LoVo (cell line): ENCODE results near the gene LCAT.
A peak's percentile ranks its signal among the peaks of the same experiment; 100 is the strongest.
"Not testable (repeated sequence)": the region's sequence is repeated elsewhere in the genome, so short reads cannot be mapped to it uniquely, and the experiment has no call there.

ENCODE experiments used
- DNase-seq: peaks from one replicate; pipeline ENCODE4 v3.0.0-alpha.2; 2016; ENCODE audit warnings: low spot score

Gene LCAT

DNA sequence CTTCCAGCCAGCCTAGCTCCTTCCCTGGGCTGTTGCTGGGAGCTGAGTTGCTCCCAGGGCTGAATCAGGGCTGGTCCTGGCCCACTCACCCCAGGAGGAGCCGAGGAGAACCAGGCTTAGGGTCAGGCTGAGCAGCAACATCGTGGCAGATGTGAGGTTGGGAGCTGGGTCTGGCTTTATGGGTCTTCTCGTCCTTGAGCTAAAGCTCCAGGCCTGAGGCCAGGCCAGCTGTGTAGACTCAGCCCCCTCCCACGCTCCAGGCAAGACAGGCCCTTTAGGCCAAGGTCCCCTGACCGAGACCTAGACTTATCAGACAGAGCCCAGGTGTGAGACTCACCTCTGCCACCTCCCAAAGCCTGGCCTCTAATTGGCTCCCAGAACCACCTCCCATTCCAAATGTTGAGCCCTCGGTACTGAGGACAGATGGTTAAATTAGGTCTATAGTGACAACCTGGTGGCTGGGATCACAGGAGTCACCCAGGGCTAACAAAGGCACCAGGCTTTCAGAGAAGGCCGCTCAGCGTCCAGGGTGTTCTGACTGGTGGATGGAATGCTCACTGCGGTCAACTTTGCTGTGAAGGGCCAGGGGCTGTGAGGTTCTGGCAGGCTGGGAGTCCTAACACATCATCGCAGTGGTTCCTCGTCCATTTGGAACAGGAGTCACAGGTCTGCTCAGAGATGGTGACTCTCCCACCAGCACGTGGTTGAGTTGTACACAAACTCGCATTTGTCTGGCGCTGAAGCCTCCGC is 12.0 kb downstream of the LCAT start, which contains the start of gene CTRL:
Gene CTRL (minus strand): TSS at position 151 of the 750 bp plus-strand sequence. CDS start 10 bp downstream, at position 141.
- no peak for DNase-seq

GRCh38 chr16:67930678-67931211 is 13.2 kb downstream of the LCAT start:
- DNase-seq: no peak

DNA sequence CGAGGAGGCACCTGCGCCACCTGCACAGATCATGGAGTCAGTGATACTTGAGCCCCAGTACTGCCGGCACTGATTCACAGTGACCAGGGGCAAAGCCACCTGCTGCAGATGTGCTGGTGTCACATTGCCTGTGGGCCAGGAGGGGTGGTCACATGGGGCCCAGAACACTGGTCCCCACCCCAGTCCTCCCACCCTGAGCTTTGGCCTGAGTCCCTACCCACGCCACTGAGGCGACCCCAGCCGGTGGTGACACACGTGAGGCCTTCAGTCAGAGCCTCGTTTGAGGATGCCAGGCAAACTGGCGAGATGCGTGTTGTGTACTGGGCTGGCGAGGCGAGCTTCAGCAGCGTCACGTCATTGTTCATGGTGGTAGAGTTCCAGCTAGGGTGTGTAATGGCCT is 13.7 kb downstream of the LCAT start:
- DNase-seq: no peak

DNA sequence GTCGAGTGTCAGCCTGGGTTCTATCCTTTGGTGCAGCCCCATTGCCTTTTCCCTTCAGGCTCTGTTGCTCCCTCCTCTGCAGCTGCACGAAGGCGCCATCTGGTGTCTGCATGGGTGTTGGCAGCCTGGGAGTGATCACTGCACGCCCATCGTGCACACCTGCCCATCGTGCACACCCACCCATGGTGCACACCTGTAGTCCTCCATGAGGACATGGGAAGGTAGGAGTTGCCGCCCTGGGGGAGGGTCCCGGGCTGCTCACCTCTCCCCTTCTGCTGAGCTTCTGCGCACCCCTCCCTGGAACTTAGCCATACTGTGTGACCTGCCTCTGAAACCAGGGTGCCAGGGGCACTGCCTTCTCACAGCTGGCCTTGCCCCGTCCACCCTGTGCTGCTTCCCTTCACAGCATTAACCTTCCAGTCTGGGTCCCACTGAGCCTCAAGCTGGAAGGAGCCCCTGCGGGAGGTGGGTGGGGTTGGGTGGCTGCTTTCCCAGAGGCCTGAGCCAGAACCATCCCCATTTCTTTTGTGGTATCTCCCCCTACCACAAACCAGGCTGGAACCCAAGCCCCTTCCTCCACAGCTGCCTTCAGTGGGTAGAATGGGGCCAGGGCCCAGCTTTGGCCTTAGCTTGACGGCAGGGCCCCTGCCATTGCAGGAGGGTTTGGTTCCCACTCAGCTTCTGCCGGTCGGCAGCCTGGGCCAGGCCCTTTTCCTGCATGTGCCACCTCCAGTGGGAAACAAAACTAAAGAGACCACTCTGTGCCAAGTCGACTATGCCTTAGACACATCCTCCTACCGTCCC is 15.2 kb downstream of the LCAT start:
- peak; percentile 57 for DNase-seq

DNA sequence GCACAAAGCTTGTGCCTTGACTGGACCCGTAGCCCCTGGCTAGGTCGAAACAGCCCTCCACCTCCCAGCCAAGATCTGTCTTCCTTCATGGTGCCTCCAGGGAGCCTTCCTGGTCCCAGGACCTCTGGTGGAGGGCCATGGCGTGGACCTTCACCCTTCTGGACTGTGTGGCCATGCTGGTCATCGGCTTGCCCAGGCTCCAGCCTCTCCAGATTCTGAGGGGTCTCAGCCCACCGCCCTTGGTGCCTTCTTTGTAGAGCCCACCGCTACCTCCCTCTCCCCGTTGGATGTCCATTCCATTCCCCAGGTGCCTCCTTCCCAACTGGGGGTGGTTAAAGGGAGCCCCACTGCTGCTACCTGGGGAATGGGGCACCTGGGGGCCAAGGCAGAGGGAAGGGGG is 15.8 kb downstream of the LCAT start:
- DNase-seq: no peak

DNA sequence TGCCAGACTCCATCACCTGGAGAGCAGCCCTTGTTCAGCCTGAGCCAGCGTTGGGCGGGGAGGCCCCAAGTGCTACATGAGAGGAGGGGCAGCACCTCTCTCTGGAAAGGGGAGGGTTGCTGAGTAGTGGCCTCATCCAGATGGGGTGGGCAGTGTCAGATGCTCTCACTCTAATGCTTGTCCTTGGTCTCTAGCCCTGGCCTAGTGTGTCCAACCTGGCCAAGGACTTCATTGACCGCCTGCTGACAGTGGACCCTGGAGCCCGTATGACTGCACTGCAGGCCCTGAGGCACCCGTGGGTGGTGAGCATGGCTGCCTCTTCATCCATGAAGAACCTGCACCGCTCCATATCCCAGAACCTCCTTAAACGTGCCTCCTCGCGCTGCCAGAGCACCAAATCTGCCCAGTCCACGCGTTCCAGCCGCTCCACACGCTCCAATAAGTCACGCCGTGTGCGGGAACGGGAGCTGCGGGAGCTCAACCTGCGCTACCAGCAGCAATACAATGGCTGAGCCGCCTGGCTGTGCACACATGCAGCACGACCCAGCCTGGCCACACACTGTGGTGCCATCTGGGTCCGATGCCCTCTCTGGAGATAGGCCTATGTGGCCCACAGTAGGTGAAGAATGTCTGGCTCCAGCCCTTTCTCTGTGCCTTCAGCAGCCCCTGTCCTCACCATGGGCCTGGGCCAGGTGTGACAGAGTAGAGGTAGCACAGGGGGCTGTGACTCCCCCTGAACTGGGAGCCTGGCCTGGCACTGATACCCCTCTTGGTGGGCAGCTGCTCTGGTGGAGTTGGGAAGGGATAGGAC is 16.6 kb downstream of the LCAT start:
- no peak for DNase-seq

- DNase-seq: no peak
Observed at GRCh38 chr16:67926181-67926750, 17.7 kb downstream of the LCAT start.

- no peak for DNase-seq
Observed at GRCh38 chr16:67924140-67924906, 19.6 kb downstream of the LCAT start.

DNA sequence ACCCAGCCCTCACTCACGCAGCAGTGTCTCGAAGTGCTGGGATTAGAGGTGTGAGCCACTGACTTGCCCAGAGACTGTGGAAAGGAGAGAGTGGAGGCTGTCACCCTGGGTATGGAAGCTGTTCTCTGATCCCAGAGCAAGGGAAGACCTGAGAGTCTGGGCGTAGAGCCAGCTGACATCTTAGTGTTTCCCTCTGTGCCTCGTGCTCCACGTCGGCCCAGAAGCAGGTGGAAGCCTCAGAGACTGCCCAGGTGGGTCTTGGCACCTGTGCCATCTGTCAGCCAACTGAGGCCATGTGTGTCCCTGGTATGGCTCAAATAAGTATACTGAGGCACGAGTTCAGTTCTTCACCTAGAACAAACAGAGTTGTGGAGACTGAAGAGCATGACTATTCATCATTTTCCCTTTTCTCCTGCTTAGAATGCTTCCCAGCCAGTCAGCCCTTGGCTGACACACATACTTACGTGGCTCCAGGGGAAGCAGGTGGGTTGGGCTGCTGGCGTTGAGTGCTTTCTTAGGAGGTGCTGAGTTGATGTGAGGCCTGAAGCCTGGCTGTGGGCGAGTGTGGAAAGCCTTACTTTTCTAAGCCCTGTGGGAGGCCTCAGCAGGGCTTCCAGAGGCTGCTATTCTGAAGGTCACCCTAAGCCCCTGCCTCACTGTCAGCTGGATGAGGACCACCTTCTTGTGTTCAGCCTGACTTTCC is 20.4 kb downstream of the LCAT start:
- no peak for DNase-seq

GRCh38 chr16:67922740-67923139 is 21.2 kb downstream of the LCAT start:
- DNase-seq: no peak

- no peak for DNase-seq
Observed at GRCh38 chr16:67922221-67922620, 21.7 kb downstream of the LCAT start.

DNA sequence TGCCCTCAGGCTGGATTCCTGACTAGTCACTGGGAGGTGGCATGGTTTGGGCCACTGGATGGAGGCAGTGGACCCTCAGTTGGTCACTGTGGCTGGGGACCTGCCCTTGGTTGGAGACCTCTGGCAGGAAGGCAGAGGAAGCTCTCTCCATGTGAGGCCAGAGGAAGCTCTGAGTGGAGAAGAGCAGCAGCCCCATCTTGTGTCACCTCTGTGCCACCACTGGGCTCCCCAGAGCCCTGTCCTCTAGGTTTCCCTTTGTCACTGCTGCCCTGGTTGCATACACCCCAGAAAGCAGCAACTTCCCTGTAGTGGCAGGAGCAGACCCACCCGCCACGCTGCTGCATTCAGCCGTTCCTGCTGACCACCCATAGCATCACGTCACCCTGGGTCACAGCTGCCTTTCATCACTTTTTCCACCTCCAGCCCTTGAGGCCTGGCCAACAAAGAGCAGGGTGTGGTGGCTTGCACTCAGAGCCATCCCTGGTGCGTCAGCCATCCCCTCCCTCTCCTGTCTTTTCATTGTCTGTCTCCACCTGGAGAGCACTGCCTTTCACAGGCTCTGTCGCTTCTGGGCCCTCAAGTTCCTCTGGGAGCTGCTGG is 24.2 kb downstream of the LCAT start:
- no peak for DNase-seq

DNA sequence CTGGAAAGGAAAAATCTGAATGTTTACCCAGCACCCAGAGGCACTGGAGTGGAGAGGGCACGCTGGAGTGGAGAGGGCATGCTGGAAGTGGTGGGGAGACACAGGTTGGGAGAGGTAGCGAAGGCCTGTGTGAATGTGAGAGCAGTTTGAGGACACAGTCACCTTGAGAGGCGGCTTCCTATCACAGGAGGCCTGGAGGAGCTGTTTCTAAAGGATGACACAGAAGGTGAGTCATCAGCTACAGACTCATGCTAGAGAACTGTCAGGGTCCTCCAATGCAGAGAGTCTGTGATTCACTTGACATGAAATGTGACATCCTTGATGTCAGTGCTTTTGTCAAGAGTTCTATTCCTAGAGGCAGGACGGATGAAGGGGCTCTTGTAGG is 26.1 kb downstream of the LCAT start:
- peak; percentile 33 for DNase-seq

DNA sequence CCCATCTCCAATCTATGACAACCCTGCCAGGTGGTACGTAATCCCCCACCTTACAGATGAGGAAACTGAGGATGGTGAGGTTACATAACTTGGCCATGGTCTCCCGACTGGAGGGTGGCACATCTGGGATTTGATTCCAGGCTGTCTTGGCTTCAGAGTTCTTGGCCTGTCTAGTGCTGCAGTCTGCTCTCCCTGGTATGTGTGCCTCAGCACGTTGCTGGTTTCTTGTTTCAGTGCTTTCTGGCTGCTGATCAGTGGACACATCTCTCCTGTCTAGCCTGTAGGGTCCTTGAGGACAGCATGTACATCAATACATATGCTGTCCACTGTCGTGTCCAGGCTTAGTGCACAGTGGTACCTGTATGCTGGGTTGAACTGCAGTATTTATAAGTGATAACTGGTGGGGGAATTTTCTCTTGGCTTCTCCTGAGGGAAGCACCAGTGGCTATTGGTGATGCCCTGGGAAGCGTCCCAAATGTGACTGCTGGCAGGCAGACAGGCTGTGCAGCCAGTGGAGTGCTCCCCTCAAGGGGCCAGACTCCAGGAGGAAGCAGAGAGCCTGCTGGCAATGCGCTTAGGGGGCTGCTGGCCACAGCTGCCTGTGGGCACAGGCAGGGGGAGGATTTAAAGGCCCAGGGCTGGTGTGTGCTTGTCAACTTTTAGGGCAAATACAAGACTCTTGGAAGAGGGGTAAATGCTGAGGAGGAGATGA is 26.6 kb downstream of the LCAT start:
- no peak for DNase-seq

DNA sequence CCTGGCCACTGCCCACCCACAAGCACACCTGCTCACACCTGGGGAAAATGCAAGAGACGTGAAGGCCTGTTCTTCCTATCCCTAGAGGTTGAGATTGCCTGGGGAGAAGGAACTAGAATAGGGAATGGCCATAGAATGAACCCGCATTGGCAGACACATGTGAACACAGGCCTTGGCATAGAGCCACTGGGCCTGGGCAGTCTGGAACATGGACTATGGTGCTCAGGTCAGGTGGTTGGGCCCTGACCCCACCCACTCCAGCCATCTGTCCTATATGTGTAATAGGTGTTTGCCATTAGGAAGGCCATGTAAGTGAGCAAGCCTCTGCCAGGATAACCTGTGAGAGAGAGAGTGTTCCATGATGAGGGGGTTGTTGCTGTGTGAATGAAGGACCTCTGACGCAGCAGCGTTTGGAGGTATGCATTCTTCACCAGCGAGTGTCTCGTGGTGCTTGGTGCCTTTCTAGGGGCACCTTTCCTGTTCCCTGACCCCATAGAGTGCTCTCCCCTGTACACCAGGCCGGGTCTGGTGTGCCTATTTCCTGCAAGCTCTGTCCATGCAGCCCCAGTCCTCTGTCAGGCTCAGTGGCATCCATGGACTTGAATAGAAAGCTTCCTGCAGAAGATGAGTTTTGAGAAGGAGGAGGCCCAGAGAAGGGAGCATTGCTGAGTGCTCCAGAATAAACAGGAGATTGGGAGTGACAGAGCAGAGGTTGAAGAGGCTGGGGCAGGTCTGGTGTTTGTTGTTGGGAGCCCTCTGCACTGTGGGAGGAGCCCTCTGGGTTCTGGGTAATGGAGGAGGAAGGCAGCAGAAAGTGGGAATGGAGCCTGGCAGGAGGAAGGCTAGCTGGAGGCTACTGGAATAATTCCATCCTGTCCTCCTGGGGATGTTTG is 27.8 kb downstream of the LCAT start:
- no peak for DNase-seq

- not testable (repeated sequence) for DNase-seq
Observed at GRCh38 chr16:67915496-67915769, 28.5 kb downstream of the LCAT start.

- DNase-seq: no peak
Observed at GRCh38 chr16:67914758-67915495, 29.0 kb downstream of the LCAT start.

- no peak for DNase-seq
Observed at GRCh38 chr16:67910158-67910557, 33.8 kb downstream of the LCAT start.
